OCI-LY3 (cell line): ENCODE data around the gene ETF1.

Experiments
- EZH2phosphoT487 ChIP-seq: fragments of 200-600 bp; shearing (Covaris generic); IDR thresholded peaks from 2 replicates; pipeline ENCODE4 v1.6.1; 2018; ENCODE audit warnings: antibody characterized with exemption, mixed run types, low read depth
- TF ChIP-seq, protein P1 (sequence below): fragments of 200-600, 300-600 bp; sonication (generic); IDR thresholded peaks from 2 replicates; pipeline ENCODE4 v1.5.1; 2014; ENCODE audit warnings: antibody characterized with exemption, low read length, low read depth

DNA sequence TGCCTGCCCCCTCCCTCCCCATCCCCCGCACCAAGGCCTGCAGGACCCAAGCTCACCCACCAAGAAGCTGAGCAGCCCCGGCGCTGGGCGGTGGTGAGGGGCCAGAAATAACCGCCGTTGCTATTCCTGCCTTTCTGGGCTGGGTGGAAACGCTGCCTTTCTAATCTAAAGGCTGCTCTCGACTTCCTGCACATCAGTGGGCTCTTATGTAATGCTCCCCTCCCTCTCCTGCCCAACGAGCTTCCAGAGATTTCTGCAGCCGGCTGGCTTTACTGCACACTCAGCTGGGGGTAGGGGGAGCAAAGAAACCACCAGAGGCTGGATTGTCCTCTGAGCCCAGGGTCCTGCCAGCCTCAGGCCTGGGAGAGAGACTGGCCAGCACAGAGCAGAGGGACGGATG is 84.7 kb downstream of the ETF1 start:
- TF ChIP-seq, protein P1, sequence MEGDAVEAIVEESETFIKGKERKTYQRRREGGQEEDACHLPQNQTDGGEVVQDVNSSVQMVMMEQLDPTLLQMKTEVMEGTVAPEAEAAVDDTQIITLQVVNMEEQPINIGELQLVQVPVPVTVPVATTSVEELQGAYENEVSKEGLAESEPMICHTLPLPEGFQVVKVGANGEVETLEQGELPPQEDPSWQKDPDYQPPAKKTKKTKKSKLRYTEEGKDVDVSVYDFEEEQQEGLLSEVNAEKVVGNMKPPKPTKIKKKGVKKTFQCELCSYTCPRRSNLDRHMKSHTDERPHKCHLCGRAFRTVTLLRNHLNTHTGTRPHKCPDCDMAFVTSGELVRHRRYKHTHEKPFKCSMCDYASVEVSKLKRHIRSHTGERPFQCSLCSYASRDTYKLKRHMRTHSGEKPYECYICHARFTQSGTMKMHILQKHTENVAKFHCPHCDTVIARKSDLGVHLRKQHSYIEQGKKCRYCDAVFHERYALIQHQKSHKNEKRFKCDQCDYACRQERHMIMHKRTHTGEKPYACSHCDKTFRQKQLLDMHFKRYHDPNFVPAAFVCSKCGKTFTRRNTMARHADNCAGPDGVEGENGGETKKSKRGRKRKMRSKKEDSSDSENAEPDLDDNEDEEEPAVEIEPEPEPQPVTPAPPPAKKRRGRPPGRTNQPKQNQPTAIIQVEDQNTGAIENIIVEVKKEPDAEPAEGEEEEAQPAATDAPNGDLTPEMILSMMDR, result no peak
- no peak for TF ChIP-seq EZH2phosphoT487
